Measurements from ENCODE around the gene HMCN2.

HMCN2 gene

GRCh38 chr9:130347931-130348330, 82.4 kb downstream of the HMCN2 start:
- DNase-seq, result no peak

GRCh38 chr9:130348341-130348740, 82.8 kb downstream of the HMCN2 start:
- DNase-seq, result no peak

GRCh38 chr9:130348881-130349280, 83.3 kb downstream of the HMCN2 start:
- no peak for DNase-seq

GRCh38 chr9:130349398-130349797, 83.8 kb downstream of the HMCN2 start:
- DNase-seq, result no peak

- no peak for DNase-seq
Observed at GRCh38 chr9:130351343-130351742, 85.8 kb downstream of the HMCN2 start.

GRCh38 chr9:130352081-130352480, 86.5 kb downstream of the HMCN2 start:
- DNase-seq, result no peak

GRCh38 chr9:130352586-130353285, 87.2 kb downstream of the HMCN2 start:
- DNase-seq, result no peak

- DNase-seq, result no peak
Observed at GRCh38 chr9:130354378-130354777, 88.8 kb downstream of the HMCN2 start.

GRCh38 chr9:130354806-130355205, 89.2 kb downstream of the HMCN2 start:
- DNase-seq, result no peak

GRCh38 chr9:130356033-130356432, 90.5 kb downstream of the HMCN2 start:
- no peak for DNase-seq

GRCh38 chr9:130356877-130357584, 91.5 kb downstream of the HMCN2 start:
- no peak for DNase-seq

- DNase-seq, result no peak
Observed at GRCh38 chr9:130358928-130359327, 93.4 kb downstream of the HMCN2 start.

GRCh38 chr9:130359819-130360218, 94.3 kb downstream of the HMCN2 start:
- DNase-seq, result no peak

- no peak for DNase-seq
Observed at GRCh38 chr9:130360672-130361071, 95.1 kb downstream of the HMCN2 start.

- no peak for DNase-seq
Observed at GRCh38 chr9:130361873-130362362, 96.4 kb downstream of the HMCN2 start.

- DNase-seq, result no peak
Observed at GRCh38 chr9:130362691-130363090, 97.1 kb downstream of the HMCN2 start.

- DNase-seq, result no peak
Observed at GRCh38 chr9:130363755-130364404, 98.3 kb downstream of the HMCN2 start.

- DNase-seq, result no peak
Observed at GRCh38 chr9:130364619-130365322, 99.2 kb downstream of the HMCN2 start.

- DNase-seq, result no peak
Observed at GRCh38 chr9:130365323-130365721, 99.8 kb downstream of the HMCN2 start.

- DNase-seq, result no peak
Observed at GRCh38 chr9:130366072-130366471, 100.5 kb downstream of the HMCN2 start.

- no peak for DNase-seq
Observed at GRCh38 chr9:130366888-130367550, 101.5 kb downstream of the HMCN2 start.

- DNase-seq, result no peak
Observed at GRCh38 chr9:130368631-130369103, 103.1 kb downstream of the HMCN2 start.
